Activated T-cell treated with anti-CD3 and anti-CD28 coated beads for 4 hours (primary cell): ENCODE measurements around the gene SMCO3.

Experiments
- DNase-seq: peaks from one replicate; pipeline ENCODE4 v3.0.0-alpha.2; 2020

The SMCO3 gene

GRCh38 chr12:14814014-14814413, at the start of gene SMCO3:
Gene SMCO3 (minus strand): TSS chr12:14814182. CDS start chr12:14806680, 7,502 bp downstream.
- DNase-seq = no peak

- no peak for DNase-seq
These were observed 46.5 kb upstream of the SMCO3 start for GRCh38 chr12:14860490-14860889.

GRCh38 chr12:14858513-14858912, 44.5 kb upstream of the SMCO3 start:
- no peak for DNase-seq

GRCh38 chr12:14854586-14855183, 40.7 kb upstream of the SMCO3 start:
- no peak for DNase-seq

- no peak for DNase-seq
These were observed 40.0 kb upstream of the SMCO3 start for GRCh38 chr12:14853961-14854360.

GRCh38 chr12:14852880-14853279, 38.9 kb upstream of the SMCO3 start:
- DNase-seq = no peak

- DNase-seq = no peak
These were observed 37.1 kb upstream of the SMCO3 start for GRCh38 chr12:14850929-14851663.

- DNase-seq = no peak
These were observed 35.7 kb upstream of the SMCO3 start for GRCh38 chr12:14849661-14850060.

GRCh38 chr12:14846876-14847580, 33.0 kb upstream of the SMCO3 start:
- no peak for DNase-seq

GRCh38 chr12:14846042-14846587, 32.1 kb upstream of the SMCO3 start:
- DNase-seq = no peak

GRCh38 chr12:14845350-14845750, 31.4 kb upstream of the SMCO3 start:
- peak; percentile 36 for DNase-seq

- no peak for DNase-seq
These were observed 30.4 kb upstream of the SMCO3 start for GRCh38 chr12:14844401-14844800.

GRCh38 chr12:14843425-14843887, 29.5 kb upstream of the SMCO3 start, which contains the start of gene ART4:
Gene ART4 (minus strand): TSS chr12:14843526. CDS start chr12:14843113, 413 bp downstream.
- no peak for DNase-seq

GRCh38 chr12:14842315-14842714, 28.3 kb upstream of the SMCO3 start:
- DNase-seq = no peak

- no peak for DNase-seq
These were observed 27.8 kb upstream of the SMCO3 start for GRCh38 chr12:14841761-14842160.

- DNase-seq = no peak
These were observed 26.6 kb upstream of the SMCO3 start for GRCh38 chr12:14840616-14841015.

GRCh38 chr12:14839262-14839661, 25.3 kb upstream of the SMCO3 start:
- DNase-seq = no peak

- no peak for DNase-seq
These were observed 22.6 kb upstream of the SMCO3 start for GRCh38 chr12:14836336-14837210.

- no peak for DNase-seq
These were observed 20.5 kb upstream of the SMCO3 start for GRCh38 chr12:14834509-14834908.

- no peak for DNase-seq
These were observed 20.0 kb upstream of the SMCO3 start for GRCh38 chr12:14833952-14834351.

GRCh38 chr12:14833336-14833735, 19.4 kb upstream of the SMCO3 start:
- no peak for DNase-seq

- no peak for DNase-seq
These were observed 14.9 kb upstream of the SMCO3 start for GRCh38 chr12:14828892-14829291.

- DNase-seq = no peak
These were observed 13.1 kb upstream of the SMCO3 start for GRCh38 chr12:14827043-14827442.
